Fibroblast of lung (primary cell): ENCODE measurements around the gene ZSWIM6.

Experiments
- EZH2 ChIP-seq: IDR thresholded peaks from 2 replicates; pipeline ENCODE4 v1.5.1; 2012; ENCODE audit warnings: low read length, control low read depth, mild to moderate bottlenecking; ENCODE audit errors: missing control alignments
- TF ChIP-seq, protein P1 (sequence below), 2 donors: IDR thresholded peaks in 1 of 2; conservative IDR thresholded peaks in 1 of 2; 1 replicate in 1 of 2; 2 replicates in 1 of 2; pipeline ENCODE4 v1.5.1; 2011 to 2012; ENCODE audit warnings: low read length in 2 of 2, control low read depth in 1 of 2, inconsistent platforms in 1 of 2, low read depth in 1 of 2, mild to moderate bottlenecking in 1 of 2

DNA sequence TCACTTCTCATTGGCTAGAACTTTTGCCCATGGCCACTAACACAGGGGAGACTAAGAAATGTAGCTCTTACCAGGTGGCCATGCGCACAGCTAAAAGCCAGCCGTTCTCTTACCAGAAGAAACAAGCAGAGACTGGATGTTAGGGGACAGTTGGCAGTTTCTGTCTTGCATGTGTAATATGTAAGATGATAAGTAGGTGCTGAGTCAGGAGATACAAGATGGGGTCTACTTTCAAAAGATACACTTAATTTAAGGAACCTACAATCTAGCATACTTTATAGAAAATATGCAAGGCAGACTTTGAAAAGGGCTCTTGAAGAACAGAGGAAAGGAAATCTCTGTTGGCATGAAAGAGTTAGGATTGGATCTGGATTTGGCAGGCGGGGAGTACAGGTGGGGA lies 244.5 kb downstream of the ZSWIM6 start:
- TF ChIP-seq, protein P1, sequence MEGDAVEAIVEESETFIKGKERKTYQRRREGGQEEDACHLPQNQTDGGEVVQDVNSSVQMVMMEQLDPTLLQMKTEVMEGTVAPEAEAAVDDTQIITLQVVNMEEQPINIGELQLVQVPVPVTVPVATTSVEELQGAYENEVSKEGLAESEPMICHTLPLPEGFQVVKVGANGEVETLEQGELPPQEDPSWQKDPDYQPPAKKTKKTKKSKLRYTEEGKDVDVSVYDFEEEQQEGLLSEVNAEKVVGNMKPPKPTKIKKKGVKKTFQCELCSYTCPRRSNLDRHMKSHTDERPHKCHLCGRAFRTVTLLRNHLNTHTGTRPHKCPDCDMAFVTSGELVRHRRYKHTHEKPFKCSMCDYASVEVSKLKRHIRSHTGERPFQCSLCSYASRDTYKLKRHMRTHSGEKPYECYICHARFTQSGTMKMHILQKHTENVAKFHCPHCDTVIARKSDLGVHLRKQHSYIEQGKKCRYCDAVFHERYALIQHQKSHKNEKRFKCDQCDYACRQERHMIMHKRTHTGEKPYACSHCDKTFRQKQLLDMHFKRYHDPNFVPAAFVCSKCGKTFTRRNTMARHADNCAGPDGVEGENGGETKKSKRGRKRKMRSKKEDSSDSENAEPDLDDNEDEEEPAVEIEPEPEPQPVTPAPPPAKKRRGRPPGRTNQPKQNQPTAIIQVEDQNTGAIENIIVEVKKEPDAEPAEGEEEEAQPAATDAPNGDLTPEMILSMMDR (conservative IDR thresholded peaks at IDR 0.05 in 1 of 2, IDR thresholded peaks at IDR 0.05 in 1 of 2; ENCODE audit: low read depth in 1 of 2, low read length in 2 of 2) = no peak
- no peak for TF ChIP-seq EZH2
